Measurements from ENCODE around the gene ADORA2B.

ADORA2B gene

DNA sequence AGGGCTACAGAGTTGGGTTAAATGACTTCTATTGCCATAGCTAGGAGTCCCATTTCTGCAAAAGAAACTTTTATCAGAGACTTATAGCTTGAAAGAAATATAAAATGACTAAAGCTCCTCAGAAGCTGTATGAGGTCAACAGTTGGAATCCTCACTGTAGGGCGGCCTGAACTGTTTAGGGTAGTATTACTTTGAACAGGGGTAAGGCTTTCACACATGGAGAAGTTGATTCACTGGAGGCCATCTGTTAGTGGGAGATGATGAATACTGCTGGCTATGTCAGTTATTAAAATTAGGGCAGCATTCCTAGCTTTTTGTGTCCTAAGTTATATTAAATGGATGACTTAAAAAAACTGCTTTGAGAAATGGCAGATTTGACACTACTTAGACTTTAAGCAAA, 60.7 kb downstream of the ADORA2B start:
- H3K23ac ChIP-seq (ENCODE audit: low read depth, low read length, poor library complexity) = no peak overlapping the region
- no peak overlapping the region for H3K18ac ChIP-seq (ENCODE audit: low read length)
- no peak overlapping the region for H2BK12ac ChIP-seq (ENCODE audit: low read length)
- no peak overlapping the region for H2BK15ac ChIP-seq (ENCODE audit: low read length)
- no peak for DNase-seq (ENCODE audit: low spot score)
- H3K9me3 ChIP-seq (replicated peaks in 1 of 2; ENCODE audit: control insufficient read depth in 2 of 2, insufficient read depth in 1 of 2, low read depth in 1 of 2, low read length in 2 of 2) = peaks cover 4 to 21% of the 10 kb centered on the region in 2 donors
- no CpG with 5 or more reads among the region's 1 CpG for WGBS, 2 donors (ENCODE audit: extremely low coverage in 2 of 2, insufficient read length in 2 of 2, insufficient replicate concordance in 1 of 2)
- H3K4me3 ChIP-seq (ENCODE audit: low read length in 2 of 2) = no peak overlapping the region
- no peak overlapping the region for H3K4ac ChIP-seq (ENCODE audit: low read length)
- no peaks in the 10 kb centered on the region for H3K79me1 ChIP-seq (ENCODE audit: low read depth, low read length)
- H3K4me2 ChIP-seq (ENCODE audit: insufficient read depth, low read length, poor library complexity, severe bottlenecking) = no peak overlapping the region
- H4K91ac ChIP-seq (ENCODE audit: low read depth, low read length, poor library complexity) = no peak overlapping the region
- H3K4me1 ChIP-seq (ENCODE audit: control insufficient read depth in 2 of 2, insufficient read depth in 1 of 2, low read depth in 1 of 2, low read length in 2 of 2) = peaks cover 3% of the 10 kb centered on the region in 2 donors
- H3K36me3 ChIP-seq (replicated peaks in 1 of 2; ENCODE audit: control insufficient read depth in 2 of 2, insufficient read depth in 2 of 2, low read length in 2 of 2) = peaks cover 29 to 92% of the 10 kb centered on the region in 2 donors
- no peaks in the 10 kb centered on the region for H3K27me3 ChIP-seq (ENCODE audit: control insufficient read depth in 3 of 3, insufficient read depth in 3 of 3, low read depth in 1 of 3, low read length in 3 of 3)
- H4K8ac ChIP-seq (ENCODE audit: low read depth, low read length) = no peak overlapping the region
- H3K14ac ChIP-seq (ENCODE audit: low read length) = no peak overlapping the region
- no peak overlapping the region for H3K9ac ChIP-seq (ENCODE audit: low read depth, low read length, poor library complexity)
- H2AK5ac ChIP-seq (ENCODE audit: low read depth, low read length) = no peak overlapping the region
- H2BK5ac ChIP-seq (ENCODE audit: low read length) = no peak overlapping the region
- H3K27ac ChIP-seq (replicated peaks; ENCODE audit: low read length) = no peak overlapping the region
- H2AFZ ChIP-seq (ENCODE audit: low read length) = no peak overlapping the region
- H2BK120ac ChIP-seq (ENCODE audit: low read depth, low read length) = no peak overlapping the region

DNA sequence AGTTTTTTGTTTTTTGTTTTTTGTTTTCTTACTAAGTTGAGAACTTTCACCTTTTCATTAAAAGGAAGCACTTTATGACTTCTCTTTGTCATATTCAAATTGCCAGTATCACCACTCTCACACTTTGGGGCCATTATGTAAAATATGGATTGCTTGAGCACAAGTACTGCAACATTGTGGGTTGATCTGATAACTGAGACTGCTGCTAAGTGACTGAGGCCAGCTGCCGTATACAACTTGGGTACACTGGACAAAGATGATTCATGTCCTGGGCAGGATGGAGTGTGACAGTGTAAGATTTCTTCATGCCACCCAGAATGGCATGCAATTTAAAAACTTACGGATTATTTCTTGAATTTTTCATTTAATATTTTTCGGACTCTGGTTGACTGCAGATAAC, 62.5 kb downstream of the ADORA2B start:
- Histone ChIP-seq H2AK5ac (ENCODE audit: low read depth, low read length) (no peak overlapping the region), H3K27ac (replicated peaks; ENCODE audit: low read length) (no peak overlapping the region), H3K4me2 (ENCODE audit: insufficient read depth, low read length, poor library complexity, severe bottlenecking) (no peak overlapping the region), H3K27me3 (ENCODE audit: control insufficient read depth in 3 of 3, insufficient read depth in 3 of 3, low read depth in 1 of 3, low read length in 3 of 3) (no peaks in the 10 kb centered on the region), H3K18ac (ENCODE audit: low read length) (no peak overlapping the region), H4K8ac (ENCODE audit: low read depth, low read length) (no peak overlapping the region), H3K14ac (ENCODE audit: low read length) (no peak overlapping the region), H3K4ac (ENCODE audit: low read length) (no peak overlapping the region), H2BK120ac (ENCODE audit: low read depth, low read length) (no peak overlapping the region), H2AFZ (ENCODE audit: low read length) (no peak overlapping the region), H3K79me1 (ENCODE audit: low read depth, low read length) (no peaks in the 10 kb centered on the region), H3K9ac (ENCODE audit: low read depth, low read length, poor library complexity) (no peak overlapping the region), H3K9me3 (replicated peaks in 1 of 2; ENCODE audit: control insufficient read depth in 2 of 2, insufficient read depth in 1 of 2, low read depth in 1 of 2, low read length in 2 of 2) (peaks cover 0 to 5% of the 10 kb centered on the region in 2 donors), H4K91ac (ENCODE audit: low read depth, low read length, poor library complexity) (no peak overlapping the region), H3K23ac (ENCODE audit: low read depth, low read length, poor library complexity) (no peak overlapping the region), H2BK15ac (ENCODE audit: low read length) (no peak overlapping the region), H2BK12ac (ENCODE audit: low read length) (no peak overlapping the region), H3K4me3 (ENCODE audit: low read length in 2 of 2) (no peak overlapping the region), H2BK5ac (ENCODE audit: low read length) (no peak overlapping the region), H3K4me1 (ENCODE audit: control insufficient read depth in 2 of 2, insufficient read depth in 1 of 2, low read depth in 1 of 2, low read length in 2 of 2) (no peaks in the 10 kb centered on the region), H3K36me3 (replicated peaks in 1 of 2; ENCODE audit: control insufficient read depth in 2 of 2, insufficient read depth in 2 of 2, low read length in 2 of 2) (peaks cover 24 to 93% of the 10 kb centered on the region in 2 donors)
- WGBS, 2 donors (ENCODE audit: extremely low coverage in 2 of 2, insufficient read length in 2 of 2, insufficient replicate concordance in 1 of 2) = no CpG with 5 or more reads among the region's 3 CpGs
- no peak for DNase-seq (ENCODE audit: low spot score)

DNA sequence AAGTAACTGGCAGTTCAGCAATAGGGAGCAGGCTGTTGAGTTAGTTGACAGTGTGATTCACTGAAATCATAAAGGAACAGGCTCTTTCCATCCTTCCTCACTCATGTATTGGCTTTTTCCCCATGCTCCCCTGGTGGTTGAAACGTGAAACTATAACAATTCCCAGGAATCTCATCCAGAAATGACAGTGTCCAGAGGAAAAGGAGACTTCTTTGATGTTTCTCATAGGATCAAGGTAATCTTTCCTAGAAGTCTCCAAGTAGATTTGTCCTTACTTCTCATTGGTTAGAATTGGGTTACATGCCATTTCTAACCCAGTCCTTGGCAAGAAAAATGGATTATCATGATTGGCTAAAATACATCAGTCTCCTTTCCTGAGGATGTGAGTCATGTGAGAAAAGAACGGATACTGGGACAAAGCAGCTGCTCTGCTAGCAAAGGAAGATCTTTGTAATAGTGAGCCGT, 69.0 kb downstream of the ADORA2B start:
- Histone ChIP-seq H3K4ac (ENCODE audit: low read length) (no peak overlapping the region), H3K23ac (ENCODE audit: low read depth, low read length, poor library complexity) (no peak overlapping the region), H4K8ac (ENCODE audit: low read depth, low read length) (no peak overlapping the region), H3K4me1 (ENCODE audit: control insufficient read depth in 2 of 2, insufficient read depth in 1 of 2, low read depth in 1 of 2, low read length in 2 of 2) (no peaks in the 10 kb centered on the region), H3K27ac (replicated peaks; ENCODE audit: low read length) (no peak overlapping the region), H4K91ac (ENCODE audit: low read depth, low read length, poor library complexity) (no peak overlapping the region), H3K36me3 (replicated peaks in 1 of 2; ENCODE audit: control insufficient read depth in 2 of 2, insufficient read depth in 2 of 2, low read length in 2 of 2) (peaks cover 2 to 91% of the 10 kb centered on the region in 2 donors), H3K18ac (ENCODE audit: low read length) (no peak overlapping the region), H3K9me3 (replicated peaks in 1 of 2; ENCODE audit: control insufficient read depth in 2 of 2, insufficient read depth in 1 of 2, low read depth in 1 of 2, low read length in 2 of 2) (no peaks in the 10 kb centered on the region), H3K9ac (ENCODE audit: low read depth, low read length, poor library complexity) (no peak overlapping the region), H2BK120ac (ENCODE audit: low read depth, low read length) (no peak overlapping the region), H2BK5ac (ENCODE audit: low read length) (no peak overlapping the region), H3K14ac (ENCODE audit: low read length) (no peak overlapping the region), H2AK5ac (ENCODE audit: low read depth, low read length) (no peak overlapping the region), H2AFZ (ENCODE audit: low read length) (no peak overlapping the region), H3K4me3 (ENCODE audit: low read length in 2 of 2) (no peak overlapping the region), H2BK15ac (ENCODE audit: low read length) (no peak overlapping the region), H3K79me1 (ENCODE audit: low read depth, low read length) (no peaks in the 10 kb centered on the region), H3K4me2 (ENCODE audit: insufficient read depth, low read length, poor library complexity, severe bottlenecking) (no peak overlapping the region), H3K27me3 (ENCODE audit: control insufficient read depth in 3 of 3, insufficient read depth in 3 of 3, low read depth in 1 of 3, low read length in 3 of 3) (no peaks in the 10 kb centered on the region), H2BK12ac (ENCODE audit: low read length) (no peak overlapping the region)
- no CpG with 5 or more reads among the region's 3 CpGs for WGBS, 2 donors (ENCODE audit: extremely low coverage in 2 of 2, insufficient read length in 2 of 2, insufficient replicate concordance in 1 of 2)
- DNase-seq (ENCODE audit: low spot score) = no peak

DNA sequence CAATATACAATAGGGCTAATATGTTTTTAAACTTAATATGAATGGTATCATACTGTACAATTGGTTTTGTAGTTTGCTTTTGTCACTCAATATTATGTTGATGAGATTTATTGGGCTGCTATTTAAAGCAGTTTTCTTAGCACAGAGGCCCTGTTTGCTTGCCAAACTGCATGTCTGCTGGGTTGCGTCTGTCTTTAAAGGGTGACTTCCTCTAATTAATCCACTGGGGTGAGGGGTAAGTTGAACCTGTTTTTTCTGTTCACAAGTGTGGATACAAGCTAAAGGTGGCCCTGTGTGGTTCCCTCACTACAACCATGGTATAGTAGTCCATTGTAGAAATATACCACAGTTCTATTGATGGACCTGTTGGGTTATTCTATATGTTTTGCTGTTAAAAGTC, 74.4 kb downstream of the ADORA2B start:
- H2AK5ac ChIP-seq (ENCODE audit: low read depth, low read length) = no peak overlapping the region
- peaks cover 5 to 94% of the 10 kb centered on the region in 2 donors for H3K36me3 ChIP-seq (replicated peaks in 1 of 2; ENCODE audit: control insufficient read depth in 2 of 2, insufficient read depth in 2 of 2, low read length in 2 of 2)
- H3K4me3 ChIP-seq (ENCODE audit: low read length in 2 of 2) = no peak overlapping the region
- no peak overlapping the region for H2BK15ac ChIP-seq (ENCODE audit: low read length)
- H3K4ac ChIP-seq (ENCODE audit: low read length) = no peak overlapping the region
- no peak overlapping the region for H3K9ac ChIP-seq (ENCODE audit: low read depth, low read length, poor library complexity)
- no peak overlapping the region for H3K27ac ChIP-seq (replicated peaks; ENCODE audit: low read length)
- H2BK5ac ChIP-seq (ENCODE audit: low read length) = no peak overlapping the region
- no peaks in the 10 kb centered on the region for H3K4me1 ChIP-seq (ENCODE audit: control insufficient read depth in 2 of 2, insufficient read depth in 1 of 2, low read depth in 1 of 2, low read length in 2 of 2)
- no peaks in the 10 kb centered on the region for H3K9me3 ChIP-seq (replicated peaks in 1 of 2; ENCODE audit: control insufficient read depth in 2 of 2, insufficient read depth in 1 of 2, low read depth in 1 of 2, low read length in 2 of 2)
- no peak overlapping the region for H3K23ac ChIP-seq (ENCODE audit: low read depth, low read length, poor library complexity)
- no peaks in the 10 kb centered on the region for H3K79me1 ChIP-seq (ENCODE audit: low read depth, low read length)
- WGBS, 2 donors (ENCODE audit: extremely low coverage in 2 of 2, insufficient read length in 2 of 2, insufficient replicate concordance in 1 of 2) = no CpG with 5 or more reads among the region's 1 CpG
- H2BK120ac ChIP-seq (ENCODE audit: low read depth, low read length) = no peak overlapping the region
- DNase-seq (ENCODE audit: low spot score) = no peak
- H4K91ac ChIP-seq (ENCODE audit: low read depth, low read length, poor library complexity) = no peak overlapping the region
- no peak overlapping the region for H3K14ac ChIP-seq (ENCODE audit: low read length)
- H3K18ac ChIP-seq (ENCODE audit: low read length) = no peak overlapping the region
- no peak overlapping the region for H2AFZ ChIP-seq (ENCODE audit: low read length)
- H4K8ac ChIP-seq (ENCODE audit: low read depth, low read length) = no peak overlapping the region
- no peaks in the 10 kb centered on the region for H3K27me3 ChIP-seq (ENCODE audit: control insufficient read depth in 3 of 3, insufficient read depth in 3 of 3, low read depth in 1 of 3, low read length in 3 of 3)
- no peak overlapping the region for H2BK12ac ChIP-seq (ENCODE audit: low read length)
- no peak overlapping the region for H3K4me2 ChIP-seq (ENCODE audit: insufficient read depth, low read length, poor library complexity, severe bottlenecking)
